Left ventricle myocardium inferior (tissue), 1 donor: ENCODE results near the gene FPGS. TPM values are rescaled to one million over a fixed set of nuclear protein-coding genes. Genes with fewer than 3 reads are reported as not detected.
"Not testable (repeated sequence)": the region's sequence is repeated elsewhere in the genome, so short reads cannot be mapped to it uniquely, and the experiment has no call there.

ENCODE experiments used
- DNase-seq: peaks from one replicate; pipeline ENCODE4 v3.0.0-alpha.2; 2020
- H3K27ac ChIP-seq: fragments of 200-600 bp; replicated peaks from 2 replicates; pipeline ENCODE4 v1.8.0; 2021
- H3K27me3 ChIP-seq: fragments of 200-600 bp; 2 replicates; pipeline ENCODE4 v1.8.0; 2021; ENCODE audit warnings: low read depth
- H3K36me3 ChIP-seq: fragments of 200-600 bp; 2 replicates; pipeline ENCODE4 v1.8.0; 2021
- H3K4me1 ChIP-seq: fragments of 200-600 bp; 2 replicates; pipeline ENCODE4 v1.8.0; 2021
- H3K4me3 ChIP-seq: fragments of 200-600 bp; 2 replicates; pipeline ENCODE4 v1.8.0; 2021; ENCODE audit warnings: mild to moderate bottlenecking, moderate library complexity
- H3K9me3 ChIP-seq: fragments of 200-600 bp; replicated peaks from 2 replicates; pipeline ENCODE4 v1.8.0; 2021
- CTCF ChIP-seq: fragments of 200-600 bp; IDR thresholded peaks from 2 replicates; pipeline ENCODE4 v1.8.0; 2021; ENCODE audit warnings: antibody characterized with exemption, mild to moderate bottlenecking, borderline replicate concordance
- intact Hi-C: fragments of 100-400 bp; cut with micrococcal nuclease; formaldehyde crosslinking; loops from one replicate; pipeline ENCODE4 v1.11.0; 2022
- total RNA-seq: library from RNA; stranded (reverse); fragmentation: NEBNext Ultra II Directional; extraction: Animal tissue kit (Norgen Biotek cat#: 25700); gene quantifications from one replicate; pipeline ENCODE4 v1.2.1, GENCODE V29; 2021
- donor health status: DM: no; HTN: yes; CAD: no; lungs with severe emphysema.

FPGS gene
- total RNA-seq, 1 donor from 2014 or later: 38.0 TPM

GRCh38 chr9:127776924-127777289 lies 25.8 kb upstream of the FPGS start:
- Histone ChIP-seq H3K4me1 (peaks cover 36% of the 10 kb centered on the region), H3K36me3 (no peaks in the 10 kb centered on the region), H3K9me3 (no peaks in the 10 kb centered on the region), H3K4me3 (peak overlapping the region; percentile 52), H3K27ac (peak overlapping the region; percentile 81), H3K27me3 (no peaks in the 10 kb centered on the region)
- intact Hi-C loops: no loop called here
- DNase-seq: no peak
- TF ChIP-seq CTCF: no peak

- TF ChIP-seq CTCF: no peak
- peak overlapping the region; percentile 52 for H3K4me3 ChIP-seq
- peaks cover 35% of the 10 kb centered on the region for H3K4me1 ChIP-seq
- no peaks in the 10 kb centered on the region for H3K9me3 ChIP-seq
- peak overlapping the region; percentile 81 for H3K27ac ChIP-seq
- intact Hi-C loops: no loop called here
- no peaks in the 10 kb centered on the region for H3K27me3 ChIP-seq
- no peak for DNase-seq
- H3K36me3 ChIP-seq: no peaks in the 10 kb centered on the region
Observed at GRCh38 chr9:127777368-127777980, 25.2 kb upstream of the FPGS start.

GRCh38 chr9:127778280-127779135 lies 24.2 kb upstream of the FPGS start, which contains the start of gene SH2D3C:
Gene SH2D3C, minus strand, starts transcription at chr9:127778666. Its CDS starts 39 bp downstream, at chr9:127778627.
- H3K27ac ChIP-seq: peak within 1 kb of the TSS; percentile 81
- peaks cover 43% of the 10 kb centered on the region for H3K4me1 ChIP-seq
- no peaks in the 10 kb centered on the region for H3K36me3 ChIP-seq
- no peak for TF ChIP-seq CTCF
- H3K27me3 ChIP-seq: no peaks in the 10 kb centered on the region
- DNase-seq: peak; percentile 67
- peak within 1 kb of the TSS; percentile 52 for H3K4me3 ChIP-seq
- intact Hi-C loops: no loop called here
- no peaks in the 10 kb centered on the region for H3K9me3 ChIP-seq

- no peaks in the 10 kb centered on the region for H3K36me3 ChIP-seq
- H3K4me1 ChIP-seq: peaks cover 51% of the 10 kb centered on the region
- no peaks in the 10 kb centered on the region for H3K9me3 ChIP-seq
- H3K27ac ChIP-seq: peak overlapping the region; percentile 81
- no peak for TF ChIP-seq CTCF
- no peak for DNase-seq
- H3K27me3 ChIP-seq: no peaks in the 10 kb centered on the region
- peak overlapping the region; percentile 52 for H3K4me3 ChIP-seq
- intact Hi-C loops: no loop called here
Observed at GRCh38 chr9:127779136-127779981, 23.3 kb upstream of the FPGS start.

- H3K4me1 ChIP-seq: peaks cover 59% of the 10 kb centered on the region
- TF ChIP-seq CTCF: no peak
- no peak for DNase-seq
- no peaks in the 10 kb centered on the region for H3K9me3 ChIP-seq
- no peaks in the 10 kb centered on the region for H3K27me3 ChIP-seq
- H3K4me3 ChIP-seq: no peak overlapping the region
- H3K36me3 ChIP-seq: no peaks in the 10 kb centered on the region
- peak overlapping the region; percentile 21 for H3K27ac ChIP-seq
- intact Hi-C loops: loop anchor here (5.0 kb wide), 1 partner anchor 43 kb away; the partner anchor contains the start of gene TOR2A
Observed at GRCh38 chr9:127780126-127780885, 22.4 kb upstream of the FPGS start.

GRCh38 chr9:127780909-127781308 lies 21.8 kb upstream of the FPGS start:
- not testable (repeated sequence) for DNase-seq, H3K36me3 ChIP-seq, H3K27me3 ChIP-seq, H3K4me3 ChIP-seq, H3K9me3 ChIP-seq
- intact Hi-C loops: loop anchor here (5.0 kb wide), 1 partner anchor 44 kb away; the partner anchor contains the start of gene TOR2A
- peaks cover 59% of the 10 kb centered on the region for H3K4me1 ChIP-seq
- peak overlapping the region; percentile 21 for H3K27ac ChIP-seq
